NCI-H187 (cell line): ENCODE measurements around the gene LUM.
"Not testable (repeated sequence)": the region's sequence is repeated elsewhere in the genome, so short reads cannot be mapped to it uniquely, and the experiment has no call there.

Experiments used
- DNase-seq, 2 experiments: peaks; one replicate each; lab custom pipeline; 2025; lab: John Stamatoyannopoulos, UW

Gene LUM

GRCh38 chr12:91109581-91110310 lies 1.5 kb downstream of the LUM start:
- DNase-seq: no peak

- peak; percentile 39 to 78 for DNase-seq
Measured at GRCh38 chr12:91109148-91109564, 2.1 kb downstream of the LUM start.

DNA sequence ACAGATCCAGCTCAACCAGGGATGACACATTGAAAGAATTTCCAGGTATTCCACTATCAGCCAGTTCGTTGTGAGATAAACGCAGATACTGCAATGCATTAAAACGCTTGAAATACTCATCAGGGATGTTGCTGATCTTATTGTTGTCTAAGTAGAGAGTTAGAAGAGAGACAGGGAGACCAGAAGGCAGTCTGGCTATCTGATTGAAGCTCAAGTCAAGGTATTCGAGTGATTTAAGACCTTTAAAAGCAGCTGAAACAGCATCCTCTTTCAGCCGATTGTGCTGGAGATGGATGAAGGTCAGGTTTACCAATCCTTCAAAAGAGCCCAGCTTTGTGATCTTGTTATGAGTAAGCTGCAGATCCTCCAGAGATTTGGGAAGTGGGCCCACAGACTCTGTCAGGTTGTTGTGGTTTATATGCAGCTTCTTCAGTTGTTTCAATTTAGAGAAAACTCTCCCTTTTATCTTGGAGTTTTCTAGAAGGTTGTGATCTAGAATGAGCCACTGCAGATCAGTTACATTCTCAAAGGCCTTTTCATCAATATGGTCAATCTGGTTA lies 3.0 kb downstream of the LUM start:
- no peak for DNase-seq

- DNase-seq: no peak
Measured at GRCh38 chr12:91106283-91106682, 5.0 kb downstream of the LUM start.

- no peak for DNase-seq
Measured at GRCh38 chr12:91105807-91106206, 5.5 kb downstream of the LUM start.

DNA sequence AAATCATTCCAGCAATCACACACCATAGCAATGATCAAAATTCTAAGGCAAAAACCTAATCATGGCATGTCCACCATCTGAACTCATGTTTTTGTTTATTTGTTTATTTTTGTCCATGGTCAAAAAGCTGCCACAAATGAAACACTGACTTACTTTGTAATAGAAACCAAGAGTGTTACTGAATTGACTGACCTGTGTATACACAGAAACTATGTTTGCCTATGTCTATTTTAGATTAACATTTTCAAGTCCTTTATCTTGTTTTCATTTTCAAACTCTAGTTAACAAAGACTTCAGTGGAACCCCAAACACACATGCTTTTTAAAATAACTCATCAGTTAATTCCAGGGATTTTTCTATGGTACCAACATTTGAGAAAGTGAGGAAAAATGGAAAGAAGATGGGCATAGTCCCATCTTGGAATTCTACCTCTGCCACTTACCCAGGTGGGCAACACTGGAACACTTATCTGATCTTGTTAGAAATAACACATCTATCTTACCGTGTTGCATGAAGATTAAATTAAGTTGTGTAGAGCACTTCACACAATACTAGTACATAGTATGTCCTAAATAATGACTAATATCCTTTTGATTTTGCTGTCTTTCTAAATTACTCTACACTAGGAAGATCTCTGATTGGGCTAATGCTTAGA lies 6.4 kb downstream of the LUM start:
- DNase-seq: no peak

DNA sequence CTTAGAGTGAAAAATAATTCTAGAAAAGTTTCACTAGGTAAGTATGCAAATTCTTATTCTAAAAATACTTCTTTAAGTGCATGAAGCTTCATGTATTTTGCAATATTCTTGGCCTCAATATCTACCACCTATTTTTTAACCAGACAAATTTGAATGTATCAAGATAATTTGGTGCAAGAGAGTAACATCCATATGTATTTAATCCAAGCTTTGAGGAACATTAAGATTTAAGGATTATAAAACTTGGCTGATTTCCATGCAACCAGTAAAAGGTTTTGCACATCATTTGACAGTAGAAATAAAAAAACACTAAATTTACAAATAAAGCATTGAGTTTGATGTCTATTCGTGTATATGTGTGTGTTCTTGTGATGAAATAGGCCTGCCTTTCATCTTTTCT lies 7.7 kb downstream of the LUM start:
- no peak for DNase-seq

- no peak for DNase-seq
Measured at GRCh38 chr12:91103101-91103500, 8.2 kb downstream of the LUM start.

DNA sequence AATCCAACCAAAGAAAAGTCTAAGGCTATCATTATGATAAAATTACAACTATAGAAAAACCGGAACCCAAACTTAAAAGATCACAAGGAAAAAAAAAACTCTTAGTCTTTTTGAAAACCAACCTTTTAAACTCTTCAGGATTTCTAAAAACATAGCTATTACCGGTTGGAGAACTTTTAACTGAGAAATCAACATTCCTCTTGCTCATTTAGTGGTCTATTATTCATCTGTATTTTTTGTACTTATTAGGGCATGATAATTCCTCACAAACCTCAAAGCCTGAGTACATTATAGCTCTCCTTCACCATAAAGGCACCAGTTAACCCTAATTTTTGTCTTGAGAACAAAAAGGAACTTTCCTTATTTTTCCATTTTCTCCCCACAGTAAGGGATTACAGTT lies 10.4 kb downstream of the LUM start:
- DNase-seq: no peak

DNA sequence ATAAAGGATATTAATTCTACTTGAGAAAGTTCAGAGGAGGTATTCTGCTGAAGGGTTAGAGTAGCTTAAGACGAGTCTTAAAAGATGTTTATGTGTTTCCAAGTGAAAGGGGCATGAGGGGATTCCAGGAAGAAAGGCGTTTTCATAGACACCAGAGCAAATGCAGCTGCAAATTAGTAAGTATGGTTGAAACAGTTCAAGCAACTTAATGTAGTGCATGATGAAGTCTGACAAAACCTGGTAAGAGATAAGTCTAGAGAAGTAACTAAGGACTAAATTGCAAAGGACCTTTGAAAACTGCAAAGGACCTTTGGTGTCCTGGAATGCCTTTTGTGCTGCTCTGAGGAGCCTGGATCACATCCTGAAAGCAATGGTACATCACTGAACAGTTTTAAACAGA lies 11.5 kb downstream of the LUM start:
- no peak for DNase-seq

DNA sequence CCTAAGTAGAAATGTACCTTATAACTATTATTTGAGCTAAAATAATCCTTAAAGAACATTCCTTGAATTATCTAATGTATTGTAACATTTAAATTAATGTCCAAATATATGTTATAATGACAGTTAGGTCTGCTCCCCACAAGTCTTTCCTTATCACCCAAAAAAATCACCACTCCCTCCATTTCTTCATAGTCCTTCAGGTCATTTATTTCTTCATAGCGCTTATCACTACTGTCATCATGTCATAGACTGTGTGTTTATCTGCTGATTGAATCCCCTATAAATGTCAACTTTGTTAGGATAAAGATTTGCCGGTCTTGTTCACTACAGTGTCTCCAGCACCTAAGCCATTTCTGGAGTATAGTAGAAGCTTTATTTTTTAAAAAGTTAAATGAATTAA lies 12.0 kb downstream of the LUM start:
- DNase-seq: no peak

DNA sequence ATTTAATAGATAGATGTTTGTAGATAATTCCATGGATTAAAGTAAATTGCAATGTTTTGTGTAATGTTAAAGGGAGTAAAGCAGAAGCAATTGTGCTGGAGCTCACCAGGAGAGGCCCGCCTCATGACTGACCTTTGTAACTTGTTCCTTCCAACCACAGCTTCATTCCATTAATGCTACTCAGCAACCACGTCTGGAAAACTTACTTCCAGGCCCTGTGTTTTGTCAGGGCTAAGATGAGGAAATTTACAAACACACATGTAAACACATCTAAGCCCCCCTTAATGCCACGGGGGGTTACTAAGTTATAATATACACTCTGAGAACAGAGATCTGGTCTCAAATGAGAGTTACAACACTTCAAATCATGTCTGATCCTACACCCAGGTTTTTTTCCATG lies 12.4 kb downstream of the LUM start:
- no peak for DNase-seq

DNA sequence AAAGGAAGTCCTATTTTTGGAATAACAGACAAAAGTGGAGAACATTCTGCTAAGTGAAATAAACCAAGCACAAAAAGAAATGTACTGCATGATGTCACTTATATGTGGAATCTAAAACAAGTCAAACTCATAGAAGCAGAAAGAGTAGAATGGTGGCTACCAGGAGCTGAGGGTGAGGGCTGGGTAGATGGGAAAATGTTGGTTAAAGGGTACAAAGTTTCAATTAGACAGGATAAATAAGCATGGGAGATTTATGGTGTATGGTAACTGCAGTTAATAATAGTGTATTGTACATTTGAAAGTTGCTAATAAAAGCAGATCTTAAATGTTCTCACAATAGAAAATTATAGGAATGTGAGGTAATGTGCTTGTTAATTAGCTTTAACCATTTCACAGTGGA lies 12.8 kb downstream of the LUM start:
- DNase-seq: no peak

- no peak for DNase-seq
Measured at GRCh38 chr12:91094957-91095356, 16.3 kb downstream of the LUM start.

DNA sequence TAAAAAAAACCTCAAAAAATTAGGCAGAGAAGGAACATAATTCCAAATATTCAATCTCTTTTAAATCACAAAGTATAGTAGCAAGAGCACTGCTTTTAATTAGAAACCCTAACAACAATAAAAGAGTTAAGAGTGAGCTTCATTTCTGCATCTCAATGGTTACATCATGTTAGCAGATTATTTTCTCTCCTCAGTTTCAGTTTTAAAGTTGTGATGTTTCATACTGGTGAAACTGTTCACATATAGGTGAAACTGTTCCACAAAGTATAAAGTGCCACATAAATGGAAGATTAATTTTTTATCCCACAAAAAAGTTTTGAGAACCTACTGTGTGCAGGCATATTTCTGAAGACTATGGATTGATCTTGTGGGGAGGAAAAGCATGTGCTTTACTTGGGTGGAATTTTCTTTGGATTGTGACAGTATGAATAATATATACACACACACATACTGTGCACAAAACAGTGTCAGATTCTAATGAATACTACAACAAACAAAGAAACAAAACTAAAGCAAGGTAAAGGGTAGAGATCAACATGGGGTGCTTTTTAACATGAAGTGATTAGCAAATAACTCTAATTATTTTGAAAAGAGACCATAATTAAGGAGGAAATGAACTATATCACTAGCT lies 17.1 kb downstream of the LUM start:
- DNase-seq: no peak

DNA sequence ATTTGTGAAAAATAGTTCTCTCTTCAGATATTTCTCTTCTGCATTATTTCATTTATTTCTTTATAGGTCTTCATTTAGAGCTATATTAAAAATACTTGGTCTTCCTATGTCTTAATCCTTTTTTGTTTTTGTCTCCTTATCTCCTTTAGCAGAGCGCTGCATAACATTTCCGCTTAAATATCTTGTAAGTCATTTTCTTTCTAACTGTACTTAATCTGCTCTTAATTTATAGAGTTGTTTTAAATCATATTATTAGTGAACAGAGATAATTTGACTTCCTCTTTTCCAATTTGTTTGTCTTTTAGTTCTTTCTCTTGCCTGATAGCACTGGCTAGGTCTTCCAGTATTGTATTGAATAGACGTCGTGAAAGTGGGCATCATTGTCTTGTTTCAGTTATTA lies 18.0 kb downstream of the LUM start:
- no peak for DNase-seq

- DNase-seq: no peak
Measured at GRCh38 chr12:91091916-91092715, 19.2 kb downstream of the LUM start.

GRCh38 chr12:91089953-91090352 lies 21.3 kb downstream of the LUM start:
- DNase-seq: not testable (repeated sequence)

DNA sequence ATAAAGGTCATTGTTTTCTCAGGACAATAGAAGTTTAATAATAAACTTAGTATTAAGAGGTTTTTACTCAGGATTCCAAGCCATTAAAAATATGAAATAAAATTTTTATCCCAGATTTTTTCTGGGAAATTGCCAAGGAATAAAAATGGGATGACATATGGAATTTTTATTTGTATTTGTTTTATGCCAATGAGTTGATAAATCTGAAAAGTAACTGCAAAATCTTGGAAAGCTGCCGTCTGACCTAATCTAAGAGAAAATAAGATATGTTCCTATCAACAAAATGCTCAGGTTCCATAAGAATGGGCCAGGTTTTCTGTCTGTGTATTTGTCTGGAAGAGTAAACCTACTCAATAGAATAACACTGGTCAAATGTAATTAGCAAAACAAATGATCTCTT lies 31.3 kb downstream of the LUM start:
- DNase-seq: no peak

DNA sequence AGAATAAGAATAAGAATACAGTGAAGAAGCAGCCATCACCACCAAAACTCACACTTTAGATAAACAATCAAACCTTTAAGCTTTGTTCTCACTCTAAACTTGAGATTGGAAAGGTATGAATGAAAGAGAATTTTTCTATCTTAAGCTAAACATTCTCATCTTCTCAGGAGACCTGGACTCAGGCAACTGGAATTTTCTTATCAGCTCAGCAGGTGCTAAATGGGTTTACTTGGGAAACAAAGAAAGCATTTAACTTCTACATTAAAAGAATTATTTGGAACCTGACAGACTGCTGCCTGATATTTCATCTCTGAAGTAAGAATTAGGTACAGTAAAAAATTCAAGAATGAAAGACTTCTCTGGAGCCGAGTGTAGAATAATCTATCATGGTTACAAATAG lies 32.8 kb downstream of the LUM start:
- DNase-seq: no peak

DNA sequence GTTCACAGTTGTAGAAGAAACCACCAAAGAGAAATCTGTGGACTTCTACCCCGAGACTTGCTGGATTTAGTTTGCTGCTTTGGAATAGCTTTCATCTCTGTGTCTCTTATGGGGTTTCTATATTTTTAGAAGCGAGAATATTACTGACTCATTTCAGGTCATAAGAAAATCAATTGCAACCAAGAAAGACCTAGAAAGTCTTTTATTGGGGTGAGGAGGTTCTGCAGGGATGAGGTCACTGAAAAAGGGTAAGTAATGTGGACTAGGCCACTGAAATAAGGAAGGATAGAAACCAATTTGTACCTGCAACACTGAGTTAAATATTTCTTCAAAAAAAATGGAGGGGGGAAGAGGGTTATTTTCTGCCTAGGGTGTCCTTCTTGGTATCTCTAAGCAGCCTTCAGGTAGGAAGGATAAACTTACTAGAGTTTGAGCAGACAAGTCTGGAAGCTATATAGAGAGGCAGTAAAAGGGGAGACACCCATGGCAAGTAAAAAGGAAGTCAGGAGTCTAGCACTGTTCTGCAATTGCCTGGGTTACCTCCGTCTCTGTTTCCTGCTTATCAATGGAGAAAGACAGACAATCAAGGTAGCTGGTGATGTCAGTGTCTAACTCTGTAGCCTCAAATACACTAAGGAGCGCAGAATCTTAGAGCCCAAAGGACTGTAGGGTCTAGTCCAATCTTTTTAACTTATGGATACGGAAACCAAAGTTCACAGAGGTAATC lies 33.9 kb downstream of the LUM start:
- no peak for DNase-seq

DNA sequence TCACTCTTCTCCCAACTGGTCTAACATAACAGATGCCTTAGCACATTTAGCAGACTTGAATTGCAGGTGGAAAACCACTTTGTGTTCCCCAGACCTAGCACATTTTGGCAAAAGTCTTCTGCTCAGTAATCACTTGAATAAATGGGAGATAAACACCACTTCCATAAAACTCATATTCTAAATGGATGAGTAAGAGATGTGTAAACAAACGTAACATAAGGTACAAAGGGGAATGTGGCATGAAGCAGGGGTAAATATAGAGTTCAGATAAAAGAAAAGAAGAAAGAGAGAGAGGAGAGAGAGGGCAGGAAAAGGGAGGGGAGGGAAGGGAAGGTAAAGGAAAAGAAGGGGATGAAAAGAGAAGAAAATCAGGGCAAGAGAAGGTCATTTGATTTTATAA lies 36.4 kb downstream of the LUM start:
- DNase-seq: no peak
